ENCODE measurements around the gene HOXB4.

The HOXB4 gene

GRCh38 chr17:48625495-48626244, 47.5 kb upstream of the HOXB4 start:
- H3K27me3 ChIP-seq (ENCODE audit: control insufficient read depth, low read length): peaks cover 77% of the 10 kb centered on the region
- H3K9me2 ChIP-seq (replicated peaks; ENCODE audit: control insufficient read depth, low read length): no peaks in the 10 kb centered on the region
- no peak overlapping the region for H3K27ac ChIP-seq (ENCODE audit: low read depth, low read length)
- no peaks in the 10 kb centered on the region for H3K4me1 ChIP-seq (ENCODE audit: control insufficient read depth, low read length)
- H3K9me3 ChIP-seq (ENCODE audit: control insufficient read depth, insufficient read depth, low read length): no peaks in the 10 kb centered on the region
- H3K36me3 ChIP-seq (ENCODE audit: control insufficient read depth, low read length): no peaks in the 10 kb centered on the region
- no peaks in the 10 kb centered on the region for H4K20me1 ChIP-seq (ENCODE audit: control insufficient read depth, insufficient read depth, low read depth, low read length)
- no peak overlapping the region for H3K4me2 ChIP-seq (ENCODE audit: low read length)
- H3K79me2 ChIP-seq (ENCODE audit: control insufficient read depth, low read length): no peaks in the 10 kb centered on the region
- H3F3A ChIP-seq (ENCODE audit: control insufficient read depth, insufficient read depth): no peaks in the 10 kb centered on the region
- H3K4me3 ChIP-seq (ENCODE audit: low read length): no peak overlapping the region
- peak; percentile 100 for TF ChIP-seq EZH2phosphoT487 (IDR thresholded peaks at IDR 0.05; ENCODE audit: borderline replicate concordance, low read length)
- TF ChIP-seq CTCF (IDR thresholded peaks at IDR 0.05; ENCODE audit: low read depth, low read length, poor library complexity, severe bottlenecking): no peak

- no peaks in the 10 kb centered on the region for H3K4me1 ChIP-seq (ENCODE audit: control insufficient read depth, low read length)
- no peaks in the 10 kb centered on the region for H3K9me3 ChIP-seq (ENCODE audit: control insufficient read depth, insufficient read depth, low read length)
- H4K20me1 ChIP-seq (ENCODE audit: control insufficient read depth, insufficient read depth, low read depth, low read length): no peaks in the 10 kb centered on the region
- H3K27me3 ChIP-seq (ENCODE audit: control insufficient read depth, low read length): peaks cover 81% of the 10 kb centered on the region
- H3K9me2 ChIP-seq (replicated peaks; ENCODE audit: control insufficient read depth, low read length): no peaks in the 10 kb centered on the region
- no peak overlapping the region for H3K4me2 ChIP-seq (ENCODE audit: low read length)
- H3K4me3 ChIP-seq (ENCODE audit: low read length): no peak overlapping the region
- no peaks in the 10 kb centered on the region for H3K79me2 ChIP-seq (ENCODE audit: control insufficient read depth, low read length)
- TF ChIP-seq CTCF (IDR thresholded peaks at IDR 0.05; ENCODE audit: low read depth, low read length, poor library complexity, severe bottlenecking): no peak
- TF ChIP-seq EZH2phosphoT487 (IDR thresholded peaks at IDR 0.05; ENCODE audit: borderline replicate concordance, low read length): peak; percentile 68; the same call in 1 of the 2 replicates
- H3K36me3 ChIP-seq (ENCODE audit: control insufficient read depth, low read length): no peaks in the 10 kb centered on the region
- no peaks in the 10 kb centered on the region for H3F3A ChIP-seq (ENCODE audit: control insufficient read depth, insufficient read depth)
- H3K27ac ChIP-seq (ENCODE audit: low read depth, low read length): no peak overlapping the region
These were observed 46.7 kb upstream of the HOXB4 start for GRCh38 chr17:48624544-48625494.

- no peaks in the 10 kb centered on the region for H3K9me3 ChIP-seq (ENCODE audit: control insufficient read depth, insufficient read depth, low read length)
- H4K20me1 ChIP-seq (ENCODE audit: control insufficient read depth, insufficient read depth, low read depth, low read length): no peaks in the 10 kb centered on the region
- no peaks in the 10 kb centered on the region for H3K79me2 ChIP-seq (ENCODE audit: control insufficient read depth, low read length)
- H3K9me2 ChIP-seq (replicated peaks; ENCODE audit: control insufficient read depth, low read length): no peaks in the 10 kb centered on the region
- H3K27me3 ChIP-seq (ENCODE audit: control insufficient read depth, low read length): peaks cover 83% of the 10 kb centered on the region
- H3K4me3 ChIP-seq (ENCODE audit: low read length): no peak overlapping the region
- H3F3A ChIP-seq (ENCODE audit: control insufficient read depth, insufficient read depth): no peaks in the 10 kb centered on the region
- H3K36me3 ChIP-seq (ENCODE audit: control insufficient read depth, low read length): no peaks in the 10 kb centered on the region
- no peak for TF ChIP-seq EZH2phosphoT487 (IDR thresholded peaks at IDR 0.05; ENCODE audit: borderline replicate concordance, low read length)
- TF ChIP-seq CTCF (IDR thresholded peaks at IDR 0.05; ENCODE audit: low read depth, low read length, poor library complexity, severe bottlenecking): no peak
- no peak overlapping the region for H3K4me2 ChIP-seq (ENCODE audit: low read length)
- H3K4me1 ChIP-seq (ENCODE audit: control insufficient read depth, low read length): peaks cover 3% of the 10 kb centered on the region
- H3K27ac ChIP-seq (ENCODE audit: low read depth, low read length): no peak overlapping the region
These were observed 46.0 kb upstream of the HOXB4 start for GRCh38 chr17:48624118-48624517.
